Measurements from ENCODE around the gene KIAA1217.

The KIAA1217 gene, protein sequence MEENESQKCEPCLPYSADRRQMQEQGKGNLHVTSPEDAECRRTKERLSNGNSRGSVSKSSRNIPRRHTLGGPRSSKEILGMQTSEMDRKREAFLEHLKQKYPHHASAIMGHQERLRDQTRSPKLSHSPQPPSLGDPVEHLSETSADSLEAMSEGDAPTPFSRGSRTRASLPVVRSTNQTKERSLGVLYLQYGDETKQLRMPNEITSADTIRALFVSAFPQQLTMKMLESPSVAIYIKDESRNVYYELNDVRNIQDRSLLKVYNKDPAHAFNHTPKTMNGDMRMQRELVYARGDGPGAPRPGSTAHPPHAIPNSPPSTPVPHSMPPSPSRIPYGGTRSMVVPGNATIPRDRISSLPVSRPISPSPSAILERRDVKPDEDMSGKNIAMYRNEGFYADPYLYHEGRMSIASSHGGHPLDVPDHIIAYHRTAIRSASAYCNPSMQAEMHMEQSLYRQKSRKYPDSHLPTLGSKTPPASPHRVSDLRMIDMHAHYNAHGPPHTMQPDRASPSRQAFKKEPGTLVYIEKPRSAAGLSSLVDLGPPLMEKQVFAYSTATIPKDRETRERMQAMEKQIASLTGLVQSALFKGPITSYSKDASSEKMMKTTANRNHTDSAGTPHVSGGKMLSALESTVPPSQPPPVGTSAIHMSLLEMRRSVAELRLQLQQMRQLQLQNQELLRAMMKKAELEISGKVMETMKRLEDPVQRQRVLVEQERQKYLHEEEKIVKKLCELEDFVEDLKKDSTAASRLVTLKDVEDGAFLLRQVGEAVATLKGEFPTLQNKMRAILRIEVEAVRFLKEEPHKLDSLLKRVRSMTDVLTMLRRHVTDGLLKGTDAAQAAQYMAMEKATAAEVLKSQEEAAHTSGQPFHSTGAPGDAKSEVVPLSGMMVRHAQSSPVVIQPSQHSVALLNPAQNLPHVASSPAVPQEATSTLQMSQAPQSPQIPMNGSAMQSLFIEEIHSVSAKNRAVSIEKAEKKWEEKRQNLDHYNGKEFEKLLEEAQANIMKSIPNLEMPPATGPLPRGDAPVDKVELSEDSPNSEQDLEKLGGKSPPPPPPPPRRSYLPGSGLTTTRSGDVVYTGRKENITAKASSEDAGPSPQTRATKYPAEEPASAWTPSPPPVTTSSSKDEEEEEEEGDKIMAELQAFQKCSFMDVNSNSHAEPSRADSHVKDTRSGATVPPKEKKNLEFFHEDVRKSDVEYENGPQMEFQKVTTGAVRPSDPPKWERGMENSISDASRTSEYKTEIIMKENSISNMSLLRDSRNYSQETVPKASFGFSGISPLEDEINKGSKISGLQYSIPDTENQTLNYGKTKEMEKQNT (N-terminal part only)

DNA sequence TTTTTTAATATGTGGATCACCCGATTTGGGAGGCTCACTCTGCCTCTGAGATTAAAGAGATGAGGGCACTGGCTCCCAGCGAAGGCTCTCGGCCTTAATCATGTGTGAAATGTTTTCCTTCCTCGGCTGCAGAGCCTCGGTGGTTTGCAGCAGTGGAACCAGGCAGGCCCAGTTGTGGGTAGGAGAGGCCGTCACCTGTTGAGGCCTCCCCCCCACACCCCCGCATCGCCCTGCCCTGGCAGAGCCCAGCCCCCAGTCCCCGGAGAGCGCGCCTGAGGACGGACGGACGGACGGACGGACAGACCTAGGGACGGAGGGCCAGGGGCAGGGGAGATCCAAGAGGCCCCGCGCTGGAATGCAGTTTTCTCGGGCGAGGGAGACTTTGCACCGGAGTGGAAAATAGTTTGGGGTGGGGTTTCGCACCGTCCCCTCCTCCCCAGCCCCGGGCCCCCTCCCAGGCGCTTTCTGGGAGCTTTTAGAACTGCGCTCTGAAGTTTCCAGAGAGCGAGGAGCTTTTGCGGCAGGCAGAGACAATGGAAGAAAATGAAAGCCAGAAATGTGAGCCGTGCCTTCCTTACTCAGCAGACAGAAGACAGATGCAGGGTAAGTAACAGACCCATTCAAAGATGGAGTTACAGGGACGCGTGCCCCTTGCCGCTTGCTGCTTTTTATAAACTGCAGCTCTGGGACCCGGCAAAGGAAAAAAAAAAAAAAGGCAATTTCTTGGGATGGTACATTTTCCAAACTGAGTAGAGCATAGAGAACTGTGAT, at the start of gene KIAA1217:
Gene KIAA1217 (plus strand): TSS at position 478 of the 771 bp plus-strand sequence. CDS start 56 bp downstream, at position 534.
- H3K4me3 ChIP-seq (ENCODE audit: control insufficient read depth, low read depth, low read length): peak within 1 kb of the TSS; percentile 49
- TF ChIP-seq CTCF (IDR thresholded peaks at IDR 0.05; ENCODE audit: control insufficient read depth, insufficient read depth, low read depth, low read length, missing control alignments): no peak
- DNase-seq (ENCODE audit: low read depth): no peak

DNA sequence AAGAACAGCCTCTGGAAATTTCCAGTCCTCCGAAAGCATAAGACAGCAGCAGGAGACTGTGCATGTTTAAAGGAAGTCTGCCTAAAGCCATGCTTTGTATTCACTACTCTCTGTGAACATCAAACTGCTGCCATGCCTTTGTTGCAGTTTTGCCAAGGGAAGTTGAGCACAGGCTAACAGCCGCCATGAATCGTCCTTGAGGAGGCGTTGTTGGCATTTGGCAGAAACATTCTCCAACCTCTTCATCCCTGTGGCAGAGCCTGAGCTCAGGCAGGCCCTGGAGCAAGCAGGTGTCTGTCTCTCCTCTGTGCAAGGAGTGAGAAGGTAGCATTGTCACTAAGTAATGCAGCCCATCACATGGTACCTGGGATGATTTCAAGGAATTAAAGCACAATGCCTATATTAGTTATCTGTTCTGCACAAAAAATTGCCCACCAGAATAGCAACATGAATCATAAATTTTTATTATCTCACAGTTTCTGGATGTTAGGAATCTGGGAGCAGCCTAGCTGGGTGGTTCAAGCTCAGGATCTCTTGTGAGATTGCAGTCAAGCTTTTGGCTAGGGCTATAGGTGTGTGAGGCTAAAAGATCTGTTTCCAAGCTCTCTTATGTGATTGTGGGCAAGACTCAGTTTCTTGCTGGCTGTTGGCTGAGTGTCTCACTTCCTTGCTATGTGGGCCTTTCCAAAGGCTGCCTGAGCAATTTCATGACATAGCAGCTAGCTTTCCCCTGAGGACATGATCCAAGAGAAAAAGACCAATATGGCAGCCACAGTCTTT, 46.5 kb upstream of the KIAA1217 start:
- no peak for TF ChIP-seq CTCF (IDR thresholded peaks at IDR 0.05; ENCODE audit: control insufficient read depth, insufficient read depth, low read depth, low read length, missing control alignments)
- no peak overlapping the region for H3K4me3 ChIP-seq (ENCODE audit: control insufficient read depth, low read depth, low read length)
- no peak for DNase-seq (ENCODE audit: low read depth)

GRCh38 chr10:24163485-24163884, 45.5 kb upstream of the KIAA1217 start:
- H3K4me3 ChIP-seq (ENCODE audit: control insufficient read depth, low read depth, low read length): no peak overlapping the region
- no peak for TF ChIP-seq CTCF (IDR thresholded peaks at IDR 0.05; ENCODE audit: control insufficient read depth, insufficient read depth, low read depth, low read length, missing control alignments)
- DNase-seq (ENCODE audit: low read depth): no peak

- no peak for DNase-seq (ENCODE audit: low read depth)
- TF ChIP-seq CTCF (IDR thresholded peaks at IDR 0.05; ENCODE audit: control insufficient read depth, insufficient read depth, low read depth, low read length, missing control alignments): no peak
These were observed 40.4 kb upstream of the KIAA1217 start for GRCh38 chr10:24168258-24169170.

DNA sequence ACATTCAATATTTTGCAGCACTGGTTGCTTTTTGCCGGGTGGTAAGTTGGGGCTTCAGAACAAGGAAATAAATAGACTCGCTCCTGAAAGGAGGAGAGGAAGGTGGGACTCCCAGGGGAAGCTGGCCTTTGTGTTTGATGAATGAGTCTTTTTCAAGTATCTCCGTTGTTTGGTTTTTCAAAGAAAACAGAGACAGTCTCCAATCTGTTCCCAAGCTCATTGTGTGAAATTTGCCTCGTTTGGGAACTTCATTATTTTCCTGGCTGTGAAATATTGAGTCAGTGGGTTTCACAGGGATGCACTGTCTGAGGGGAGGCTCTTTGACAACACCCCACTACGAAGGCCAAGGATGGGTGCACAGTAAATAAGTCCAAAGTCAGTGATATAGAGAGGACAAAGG, 38.7 kb upstream of the KIAA1217 start:
- no peak for TF ChIP-seq CTCF (IDR thresholded peaks at IDR 0.05; ENCODE audit: control insufficient read depth, insufficient read depth, low read depth, low read length, missing control alignments)
- DNase-seq (ENCODE audit: low read depth): no peak
- no peak overlapping the region for H3K4me3 ChIP-seq (ENCODE audit: control insufficient read depth, low read depth, low read length)

More at GRCh38 chr10:24168258-24169170, 40.4 kb upstream of the KIAA1217 start:
- H3K4me3 ChIP-seq (ENCODE audit: control insufficient read depth, low read depth, low read length): no peak overlapping the region
